ENCODE results near the gene FKBP2. TPM values are rescaled to one million over a fixed set of nuclear protein-coding genes. Genes with fewer than 3 reads are reported as not detected.

FKBP2 gene
- total RNA-seq, 4 donors from 2014 or later: 47.7 to 70.3 (median 56.4) TPM

DNA sequence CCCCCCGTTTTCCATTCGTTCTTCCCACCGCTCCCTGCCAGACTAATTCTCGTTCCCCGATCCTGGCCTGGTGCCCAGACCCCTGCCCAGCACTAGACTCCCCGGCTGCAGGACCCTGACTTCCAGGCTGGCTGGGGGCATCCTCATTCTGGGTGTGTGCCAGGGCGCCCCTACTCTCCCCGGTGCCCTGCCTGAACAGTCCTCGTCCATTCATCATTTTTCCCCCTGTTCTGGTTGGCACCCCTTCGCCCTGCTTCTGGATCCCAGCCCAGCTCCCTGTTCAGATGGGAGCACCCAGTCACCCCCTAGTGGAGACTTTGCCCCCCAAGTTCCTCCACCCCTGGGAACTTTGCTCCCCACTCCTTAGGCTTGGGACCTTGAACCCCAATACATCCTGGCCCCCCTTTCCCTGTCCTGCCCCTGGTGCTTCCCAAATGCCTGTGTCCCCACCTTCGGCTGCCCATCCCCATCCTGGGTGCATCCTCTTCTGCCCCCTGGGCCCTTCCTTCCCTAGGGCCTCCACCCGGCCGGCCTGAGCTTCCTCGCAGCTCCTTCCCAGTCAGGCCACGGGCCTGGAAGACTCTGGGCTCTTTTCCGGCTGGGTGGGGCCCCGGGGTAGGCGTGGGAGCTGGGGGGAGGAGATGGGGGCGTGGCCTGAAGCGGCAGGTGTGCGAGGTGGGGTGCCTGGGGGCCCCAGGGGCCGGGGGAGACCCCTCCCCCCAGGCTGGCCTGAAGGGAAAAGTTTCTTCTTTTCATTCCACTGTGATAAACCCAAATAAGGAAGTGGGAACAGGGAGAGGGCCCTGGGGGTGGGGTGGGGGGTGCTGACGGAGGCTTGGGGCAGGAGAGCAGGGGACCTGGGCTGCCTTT lies 11.3 kb downstream of the FKBP2 start:
- intact Hi-C loops (cut with DNase I; ENCODE audit: low total_unique reads): no loop called here
- DNase-seq (ENCODE audit: low spot score in 2 of 2): peak in 1 of 2 donors; percentile 92
- H3K4me3 ChIP-seq (ENCODE audit: low read depth, poor library complexity, severe bottlenecking): peak overlapping the region; percentile 55
- TF ChIP-seq POLR2A (IDR thresholded peaks at IDR 0.05): no peak
- TF ChIP-seq, protein P1, sequence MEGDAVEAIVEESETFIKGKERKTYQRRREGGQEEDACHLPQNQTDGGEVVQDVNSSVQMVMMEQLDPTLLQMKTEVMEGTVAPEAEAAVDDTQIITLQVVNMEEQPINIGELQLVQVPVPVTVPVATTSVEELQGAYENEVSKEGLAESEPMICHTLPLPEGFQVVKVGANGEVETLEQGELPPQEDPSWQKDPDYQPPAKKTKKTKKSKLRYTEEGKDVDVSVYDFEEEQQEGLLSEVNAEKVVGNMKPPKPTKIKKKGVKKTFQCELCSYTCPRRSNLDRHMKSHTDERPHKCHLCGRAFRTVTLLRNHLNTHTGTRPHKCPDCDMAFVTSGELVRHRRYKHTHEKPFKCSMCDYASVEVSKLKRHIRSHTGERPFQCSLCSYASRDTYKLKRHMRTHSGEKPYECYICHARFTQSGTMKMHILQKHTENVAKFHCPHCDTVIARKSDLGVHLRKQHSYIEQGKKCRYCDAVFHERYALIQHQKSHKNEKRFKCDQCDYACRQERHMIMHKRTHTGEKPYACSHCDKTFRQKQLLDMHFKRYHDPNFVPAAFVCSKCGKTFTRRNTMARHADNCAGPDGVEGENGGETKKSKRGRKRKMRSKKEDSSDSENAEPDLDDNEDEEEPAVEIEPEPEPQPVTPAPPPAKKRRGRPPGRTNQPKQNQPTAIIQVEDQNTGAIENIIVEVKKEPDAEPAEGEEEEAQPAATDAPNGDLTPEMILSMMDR (IDR thresholded peaks at IDR 0.05): no peak
- 4 to 6% methylated on average over 23 of the region's 23 CpGs for WGBS, 2 donors

DNA sequence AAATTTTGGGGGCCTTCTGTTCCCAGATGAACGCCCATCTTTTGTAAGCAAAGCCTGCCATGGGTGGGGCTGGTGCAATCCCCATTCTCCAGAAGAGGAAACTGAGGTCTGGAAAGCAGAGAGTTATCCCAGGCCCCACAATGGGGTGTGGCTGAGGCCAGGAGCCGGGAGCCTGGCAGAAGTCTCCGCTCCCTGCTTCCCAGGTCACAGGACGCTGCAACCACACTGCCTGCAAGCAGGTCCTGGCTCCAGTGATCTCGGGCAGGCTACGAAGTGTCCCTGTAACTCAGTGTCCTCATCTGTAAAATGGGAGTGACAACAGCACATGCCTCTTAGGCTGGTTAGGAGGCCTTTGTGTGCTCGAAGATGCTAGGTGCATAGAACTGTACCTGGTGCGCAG lies 12.1 kb downstream of the FKBP2 start:
- WGBS, 2 donors: 60 to 68% methylated on average over 8 of the region's 8 CpGs
- no peak for DNase-seq (ENCODE audit: low spot score in 2 of 2)
- H3K4me3 ChIP-seq (ENCODE audit: low read depth, poor library complexity, severe bottlenecking): no peak overlapping the region
- intact Hi-C loops (cut with DNase I; ENCODE audit: low total_unique reads): no loop called here
- no peak for TF ChIP-seq POLR2A (IDR thresholded peaks at IDR 0.05)
- TF ChIP-seq, protein P1 (IDR thresholded peaks at IDR 0.05): no peak

DNA sequence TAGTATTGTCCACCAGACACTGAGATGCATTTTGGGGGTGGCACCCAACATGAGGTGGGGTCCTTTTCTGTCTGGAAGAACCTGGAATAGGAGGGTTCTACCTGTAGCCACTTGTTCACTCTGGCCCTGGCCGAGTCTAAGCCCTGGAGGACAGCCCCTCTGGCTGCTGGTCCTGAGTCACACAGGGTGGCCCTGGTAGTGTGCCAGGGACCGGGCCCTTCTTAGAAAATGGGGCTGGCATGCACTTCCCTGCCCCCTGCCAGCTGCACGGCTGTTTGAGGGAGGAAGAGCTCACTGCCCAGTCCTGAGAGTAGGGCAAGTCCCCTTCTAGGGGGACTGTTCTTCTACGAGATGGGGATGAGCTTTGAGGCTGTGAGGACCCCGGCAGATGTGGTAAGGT lies 12.6 kb downstream of the FKBP2 start:
- no peak for DNase-seq (ENCODE audit: low spot score in 2 of 2)
- H3K4me3 ChIP-seq (ENCODE audit: low read depth, poor library complexity, severe bottlenecking): no peak overlapping the region
- TF ChIP-seq, protein P1 (IDR thresholded peaks at IDR 0.05): no peak
- no peak for TF ChIP-seq POLR2A (IDR thresholded peaks at IDR 0.05)
- 43 to 46% methylated on average over 5 of the region's 5 CpGs for WGBS, 2 donors
- intact Hi-C loops (cut with DNase I; ENCODE audit: low total_unique reads): no loop called here

DNA sequence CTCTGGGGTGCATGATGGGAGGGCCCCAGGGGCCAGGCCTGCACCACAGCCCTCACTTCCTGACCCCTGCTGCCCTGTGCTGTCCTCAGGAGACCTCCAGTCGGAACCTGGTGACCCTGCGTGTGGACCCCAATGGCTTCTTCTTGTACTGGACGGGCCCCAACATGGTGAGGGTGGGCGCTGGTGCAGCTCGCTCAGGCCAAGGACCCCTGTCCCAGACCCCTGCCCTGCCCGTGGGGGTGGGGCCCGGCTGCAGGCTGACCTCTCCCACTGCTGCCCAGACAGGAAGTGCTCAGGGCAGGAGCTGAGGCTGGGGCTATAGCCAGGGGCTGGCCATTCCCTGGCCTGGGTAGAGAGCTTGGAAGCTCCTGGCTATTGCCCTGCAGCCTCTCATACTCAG lies 13.4 kb downstream of the FKBP2 start:
- WGBS, 2 donors: 85 to 95% methylated on average over 4 to 7 of the region's 7 CpGs
- no peak overlapping the region for H3K4me3 ChIP-seq (ENCODE audit: low read depth, poor library complexity, severe bottlenecking)
- intact Hi-C loops (cut with DNase I; ENCODE audit: low total_unique reads): no loop called here
- no peak for DNase-seq (ENCODE audit: low spot score in 2 of 2)
- no peak for TF ChIP-seq POLR2A (IDR thresholded peaks at IDR 0.05)
- TF ChIP-seq, protein P1 (IDR thresholded peaks at IDR 0.05): no peak

DNA sequence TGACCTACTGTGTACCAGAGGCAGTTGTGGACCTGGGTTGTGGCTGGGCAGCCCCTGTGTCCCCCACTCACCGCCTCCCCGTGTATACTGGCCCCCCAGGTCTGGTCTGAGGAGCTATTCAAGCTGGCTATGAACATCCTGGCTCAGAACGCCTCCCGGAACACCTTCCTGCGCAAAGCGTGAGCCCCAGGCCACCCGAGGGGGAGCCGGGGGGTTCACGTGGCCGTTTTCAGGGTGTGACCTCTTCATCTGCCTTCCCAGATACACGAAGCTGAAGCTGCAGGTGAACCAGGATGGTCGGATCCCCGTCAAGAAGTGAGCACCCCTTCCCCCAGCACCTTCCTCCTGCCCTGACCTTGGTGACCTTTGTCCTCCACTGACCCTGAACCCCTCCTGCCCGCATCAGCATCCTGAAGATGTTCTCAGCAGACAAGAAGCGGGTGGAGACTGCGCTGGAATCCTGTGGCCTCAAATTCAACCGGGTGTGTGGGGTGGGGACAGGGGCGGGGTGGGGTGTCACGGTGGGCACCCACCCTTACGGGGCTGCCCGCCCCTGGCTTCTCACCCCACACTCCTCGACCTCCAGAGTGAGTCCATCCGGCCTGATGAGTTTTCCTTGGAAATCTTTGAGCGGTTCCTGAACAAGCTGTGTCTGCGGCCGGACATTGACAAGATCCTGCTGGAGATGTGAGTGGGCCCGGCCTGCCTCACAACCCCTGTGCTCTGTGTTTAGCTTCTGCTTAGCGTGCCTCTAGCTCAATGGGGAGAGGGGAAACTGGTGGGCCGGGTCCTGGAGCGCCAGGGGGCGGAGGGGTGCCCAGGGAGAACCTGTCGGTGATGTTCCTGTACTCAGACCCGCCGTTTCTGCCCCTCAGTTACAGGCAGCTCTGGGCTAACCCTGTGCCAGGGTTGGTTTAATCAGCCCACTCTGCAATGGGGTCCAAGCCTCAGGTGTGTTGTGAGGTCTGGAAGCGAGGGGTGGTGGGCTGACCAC lies 14.5 kb downstream of the FKBP2 start:
- intact Hi-C loops (cut with DNase I; ENCODE audit: low total_unique reads): no loop called here
- TF ChIP-seq POLR2A (IDR thresholded peaks at IDR 0.05): no peak
- WGBS, 2 donors: 85 to 90% methylated on average over 34 to 35 of the region's 35 CpGs
- no peak overlapping the region for H3K4me3 ChIP-seq (ENCODE audit: low read depth, poor library complexity, severe bottlenecking)
- no peak for DNase-seq (ENCODE audit: low spot score in 2 of 2)

DNA sequence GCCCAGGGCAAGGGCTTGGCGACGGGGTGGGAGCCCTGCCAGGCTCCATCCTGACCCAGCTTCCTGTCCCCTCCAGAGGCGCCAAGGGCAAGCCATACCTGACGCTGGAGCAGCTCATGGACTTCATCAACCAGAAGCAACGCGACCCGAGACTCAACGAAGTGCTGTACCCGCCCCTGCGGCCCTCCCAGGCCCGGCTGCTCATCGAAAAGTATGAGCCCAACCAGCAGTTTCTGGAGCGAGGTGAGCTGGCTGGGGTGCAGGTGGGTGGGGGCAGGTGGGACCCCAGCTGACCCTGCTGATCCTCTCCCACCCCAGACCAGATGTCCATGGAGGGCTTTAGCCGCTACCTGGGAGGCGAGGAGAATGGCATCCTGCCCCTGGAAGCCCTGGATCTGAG lies 15.4 kb downstream of the FKBP2 start:
- no peak for TF ChIP-seq POLR2A (IDR thresholded peaks at IDR 0.05)
- TF ChIP-seq, protein P1 (IDR thresholded peaks at IDR 0.05): no peak
- intact Hi-C loops (cut with DNase I; ENCODE audit: low total_unique reads): no loop called here
- H3K4me3 ChIP-seq (ENCODE audit: low read depth, poor library complexity, severe bottlenecking): no peak overlapping the region
- WGBS, 2 donors: 76 to 85% methylated on average over 15 of the region's 15 CpGs
- DNase-seq (ENCODE audit: low spot score in 2 of 2): no peak
